ENCODE data around the gene BACH2.
"Not testable (repeated sequence)": the region's sequence is repeated elsewhere in the genome, so short reads cannot be mapped to it uniquely, and the experiment has no call there.

Gene BACH2

GRCh38 chr6:90135667-90136066 lies 161.0 kb downstream of the BACH2 start:
- no peaks in the 10 kb centered on the region for H3K27me3 ChIP-seq (ENCODE audit: insufficient read depth, poor library complexity, severe bottlenecking)
- TF ChIP-seq REST (IDR thresholded peaks at IDR 0.05; ENCODE audit: insufficient replicate concordance, low read depth), result no peak
- TF ChIP-seq GABPA (IDR thresholded peaks at IDR 0.05; ENCODE audit: low read depth), result no peak
- TF ChIP-seq POLR2AphosphoS5 (IDR thresholded peaks at IDR 0.05; ENCODE audit: low read depth), result no peak
- no peak for TF ChIP-seq CTCF (IDR thresholded peaks at IDR 0.05; ENCODE audit: insufficient read depth, low read length)
- TF ChIP-seq SPI1 (IDR thresholded peaks at IDR 0.05; ENCODE audit: borderline replicate concordance, low read depth), result no peak
- H3K27ac ChIP-seq (replicated peaks), result no peak overlapping the region
- no peak overlapping the region for H3K4me3 ChIP-seq (replicated peaks; ENCODE audit: insufficient read depth, low read length)
- no peak for DNase-seq (ENCODE audit: low read depth in 1 of 2, low spot score in 1 of 2)

GRCh38 chr6:90133664-90134063 lies 163.0 kb downstream of the BACH2 start:
- H3K27me3 ChIP-seq (ENCODE audit: insufficient read depth, poor library complexity, severe bottlenecking); H3K27ac ChIP-seq (replicated peaks); DNase-seq (ENCODE audit: low read depth in 1 of 2, low spot score in 1 of 2); H3K4me3 ChIP-seq (replicated peaks; ENCODE audit: insufficient read depth, low read length): not testable (repeated sequence)

- TF ChIP-seq GABPA (IDR thresholded peaks at IDR 0.05; ENCODE audit: low read depth), result no peak
- TF ChIP-seq CTCF (IDR thresholded peaks at IDR 0.05; ENCODE audit: insufficient read depth, low read length), result no peak
- no peak for TF ChIP-seq SPI1 (IDR thresholded peaks at IDR 0.05; ENCODE audit: borderline replicate concordance, low read depth)
- Histone ChIP-seq H3K27me3 (ENCODE audit: insufficient read depth, poor library complexity, severe bottlenecking) (no peaks in the 10 kb centered on the region), H3K4me3 (replicated peaks; ENCODE audit: insufficient read depth, low read length) (no peak overlapping the region), H3K27ac (replicated peaks) (no peak overlapping the region)
- peak in 1 of 2 experiments; percentile 30 for DNase-seq (ENCODE audit: low read depth in 1 of 2, low spot score in 1 of 2)
Measured at GRCh38 chr6:90131614-90132423, 164.8 kb downstream of the BACH2 start.

GRCh38 chr6:90131125-90131524 lies 165.5 kb downstream of the BACH2 start:
- TF ChIP-seq SPI1 (IDR thresholded peaks at IDR 0.05; ENCODE audit: borderline replicate concordance, low read depth) (no peak), CTCF (IDR thresholded peaks at IDR 0.05; ENCODE audit: insufficient read depth, low read length) (no peak), REST (IDR thresholded peaks at IDR 0.05; ENCODE audit: insufficient replicate concordance, low read depth) (no peak), POLR2AphosphoS5 (IDR thresholded peaks at IDR 0.05; ENCODE audit: low read depth) (no peak), GABPA (IDR thresholded peaks at IDR 0.05; ENCODE audit: low read depth) (no peak)
- Histone ChIP-seq H3K4me3 (replicated peaks; ENCODE audit: insufficient read depth, low read length) (no peak overlapping the region), H3K27ac (replicated peaks) (no peak overlapping the region), H3K27me3 (ENCODE audit: insufficient read depth, poor library complexity, severe bottlenecking) (no peaks in the 10 kb centered on the region)
- DNase-seq (ENCODE audit: low read depth in 1 of 2, low spot score in 1 of 2), result no peak

GRCh38 chr6:90128687-90129086 lies 168.0 kb downstream of the BACH2 start:
- H3K27me3 ChIP-seq (ENCODE audit: insufficient read depth, poor library complexity, severe bottlenecking); H3K4me3 ChIP-seq (replicated peaks; ENCODE audit: insufficient read depth, low read length); DNase-seq (ENCODE audit: low read depth in 1 of 2, low spot score in 1 of 2); H3K27ac ChIP-seq (replicated peaks): not testable (repeated sequence)
